ENCODE data around the gene TACR1.
A peak's percentile ranks its signal among the peaks of the same experiment; 100 is the strongest.
"Not testable (repeated sequence)": the region's sequence is repeated elsewhere in the genome, so short reads cannot be mapped to it uniquely, and the experiment has no call there.

Gene TACR1

GRCh38 chr2:75088791-75089190 lies 110.5 kb downstream of the TACR1 start:
- no peak for DNase-seq (ENCODE audit: low spot score)

- DNase-seq (ENCODE audit: low spot score), result no peak
Observed at GRCh38 chr2:75087736-75088135, 111.6 kb downstream of the TACR1 start.

- DNase-seq (ENCODE audit: low spot score), result no peak
Observed at GRCh38 chr2:75079575-75079974, 119.7 kb downstream of the TACR1 start.

- no peak for DNase-seq (ENCODE audit: low spot score)
Observed at GRCh38 chr2:75077909-75078308, 121.4 kb downstream of the TACR1 start.

DNA sequence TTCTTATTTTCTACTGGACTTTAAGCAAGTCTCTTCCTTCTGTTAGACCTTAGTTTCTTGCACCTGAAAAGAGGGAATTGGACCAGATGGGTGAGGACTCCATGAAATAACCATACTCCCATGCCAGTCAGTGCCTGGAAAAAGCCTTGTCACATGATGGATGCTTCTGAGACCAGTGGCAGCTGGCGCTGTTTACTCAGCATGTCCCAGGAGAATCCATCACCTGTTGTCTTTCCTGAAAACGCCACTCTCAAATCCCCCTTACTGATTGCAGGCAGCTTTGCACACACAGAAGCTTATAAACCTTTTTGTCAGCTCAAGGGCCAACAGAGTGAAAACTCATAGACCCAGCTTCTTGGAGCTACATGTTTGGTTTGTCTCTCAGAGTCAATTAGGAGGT lies 123.2 kb downstream of the TACR1 start:
- no peak for DNase-seq (ENCODE audit: low spot score)

DNA sequence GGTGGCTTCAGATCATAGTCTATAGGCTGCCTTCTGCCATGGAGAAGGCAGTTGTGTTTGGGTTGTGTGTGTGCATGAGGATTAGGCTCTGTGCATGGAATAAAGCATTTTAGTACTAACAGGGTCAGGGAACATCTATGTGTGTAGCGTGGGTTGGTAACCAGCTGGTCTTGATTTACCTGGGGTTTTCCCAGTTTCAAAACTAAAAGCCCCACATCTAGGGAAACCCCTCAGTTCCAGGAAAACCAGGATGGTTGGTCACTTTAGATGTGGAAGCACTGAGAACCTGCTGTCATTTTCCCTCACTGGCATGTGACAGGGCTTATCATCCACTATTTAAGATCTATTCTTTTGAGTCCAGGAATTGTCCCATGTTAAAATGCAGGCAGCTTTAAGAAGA lies 124.6 kb downstream of the TACR1 start:
- DNase-seq (ENCODE audit: low spot score), result no peak

DNA sequence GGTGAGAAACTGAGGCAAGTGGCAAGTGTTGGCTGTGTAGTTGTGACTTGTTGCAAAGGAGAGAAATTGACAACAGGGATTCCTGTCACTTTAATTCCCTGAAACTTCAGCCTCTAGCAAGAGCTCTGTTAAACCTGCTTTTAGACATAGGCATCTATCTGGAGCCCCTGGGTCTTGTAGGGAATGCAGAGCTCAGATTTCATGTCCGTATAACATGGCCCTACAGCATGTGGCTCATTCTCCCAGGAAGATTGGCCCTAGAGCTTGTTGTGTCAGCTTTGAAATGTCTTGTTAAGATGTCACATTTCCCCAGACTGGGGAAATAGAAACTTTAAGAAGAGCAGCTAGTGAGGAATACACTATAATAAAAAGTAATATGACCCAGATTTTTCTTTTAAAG lies 125.1 kb downstream of the TACR1 start:
- DNase-seq (ENCODE audit: low spot score), result no peak

DNA sequence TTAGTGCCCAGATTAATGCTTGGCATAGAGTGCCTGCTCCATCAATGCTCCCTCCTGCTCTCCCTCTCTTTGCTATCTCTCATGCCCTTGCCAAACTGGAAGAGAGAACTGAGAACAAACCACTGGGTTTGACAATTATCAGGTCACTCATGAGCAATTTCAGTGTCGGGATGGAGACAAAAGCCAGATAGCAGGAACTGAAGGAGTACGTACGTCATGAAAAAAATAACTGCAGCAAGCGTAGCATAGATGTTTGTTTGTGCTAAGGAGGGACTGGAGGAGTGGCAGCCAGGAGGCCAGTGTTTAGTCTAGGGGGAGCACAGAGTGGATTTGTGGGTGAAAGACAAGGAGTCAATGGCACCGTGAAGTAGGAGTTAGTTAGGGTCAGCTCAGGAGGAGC lies 127.6 kb downstream of the TACR1 start:
- DNase-seq (ENCODE audit: low spot score), result no peak

- no peak for DNase-seq (ENCODE audit: low spot score)
Observed at GRCh38 chr2:75068546-75068945, 130.8 kb downstream of the TACR1 start.

DNA sequence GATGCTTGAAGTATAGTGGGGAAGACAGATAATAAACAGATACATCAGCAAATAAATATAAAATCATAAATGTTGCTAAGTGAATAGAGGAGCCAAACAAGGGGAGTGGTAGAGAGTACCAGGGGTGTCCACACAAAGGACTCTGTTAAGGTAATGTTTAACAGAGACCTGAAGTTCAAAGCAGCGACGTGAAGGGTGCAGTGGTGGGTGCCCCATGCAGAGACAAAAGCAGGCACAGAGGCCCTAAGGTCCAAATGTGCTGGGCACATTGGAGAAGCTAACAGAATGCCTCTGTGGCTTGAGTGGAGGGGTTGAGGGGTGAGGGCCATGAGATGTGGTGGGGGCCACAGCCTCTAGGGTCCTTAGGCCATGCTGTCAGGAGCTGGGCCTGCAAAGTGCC lies 131.8 kb downstream of the TACR1 start:
- DNase-seq (ENCODE audit: low spot score), result no peak

DNA sequence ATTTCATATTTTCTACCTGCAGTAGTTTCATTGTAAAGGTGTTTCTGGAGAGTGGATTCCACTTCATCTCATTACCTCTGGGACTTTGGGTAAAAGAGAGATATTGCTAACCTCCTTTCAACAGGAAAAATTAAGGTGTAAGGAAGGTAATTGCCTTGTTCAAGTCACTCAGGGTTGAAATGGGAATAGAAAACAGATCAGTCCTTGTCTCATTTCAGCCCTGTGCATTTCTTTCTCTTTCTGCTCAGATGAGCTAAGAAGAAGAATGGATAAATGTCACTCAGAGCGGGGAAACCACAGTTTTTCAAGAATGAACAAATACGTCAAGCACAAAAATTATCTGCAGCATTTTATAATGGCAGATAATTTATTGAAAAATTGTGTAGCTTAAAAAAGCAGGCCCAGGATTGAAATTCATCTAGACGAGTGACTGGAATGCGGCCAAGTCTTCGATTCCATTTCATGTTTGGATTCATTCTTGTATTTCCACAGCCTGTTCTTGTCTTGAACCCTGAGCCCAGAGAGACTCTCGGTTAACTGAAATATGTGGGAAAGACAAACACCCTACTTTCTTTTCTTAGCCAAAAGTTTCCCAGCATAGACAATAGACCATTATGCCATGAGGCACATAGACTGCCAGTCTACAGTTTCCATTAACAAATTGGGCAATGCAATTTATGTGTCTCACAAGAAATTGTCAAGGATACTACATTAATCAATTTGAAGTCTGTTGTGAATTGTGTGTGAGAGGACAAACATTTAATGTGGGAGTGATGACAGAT lies 133.0 kb downstream of the TACR1 start:
- DNase-seq (ENCODE audit: low spot score), result no peak

- DNase-seq (ENCODE audit: low spot score), result no peak
Observed at GRCh38 chr2:75065402-75066008, 133.8 kb downstream of the TACR1 start.

DNA sequence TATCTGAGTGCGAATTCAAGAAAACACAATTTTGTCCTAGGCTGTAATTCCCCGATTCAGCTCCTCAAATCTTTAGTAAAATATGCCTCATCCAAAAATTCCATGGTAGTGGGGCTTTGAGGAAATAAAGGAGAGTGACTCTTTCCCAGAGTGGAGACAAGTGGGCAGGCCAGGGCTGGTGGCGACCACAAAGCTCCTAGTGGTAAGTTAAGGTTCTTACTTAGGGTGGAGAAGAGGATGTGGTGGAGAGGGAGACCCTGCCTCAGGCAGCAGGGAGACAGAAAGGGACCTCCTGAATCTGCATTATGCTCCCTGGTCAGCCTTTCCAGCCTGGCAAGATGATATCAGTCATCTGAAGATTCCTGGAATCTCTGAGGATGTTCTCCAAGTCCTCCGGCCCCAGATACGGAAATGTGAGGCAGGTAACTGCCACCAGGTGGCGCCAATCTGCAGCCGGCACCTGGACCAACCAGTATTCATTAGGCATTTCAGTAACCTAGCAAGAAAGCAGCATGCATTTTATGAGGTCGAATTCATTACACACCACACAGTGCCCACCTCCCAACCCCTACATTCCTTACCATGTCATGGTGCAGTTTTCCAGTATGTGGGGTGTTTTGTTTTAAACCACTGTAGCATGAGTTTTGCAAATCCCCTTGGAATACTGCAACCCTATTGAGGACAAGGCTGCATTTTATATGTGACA lies 134.5 kb downstream of the TACR1 start:
- DNase-seq (ENCODE audit: low spot score), result peak; percentile 40

GRCh38 chr2:75063906-75064305 lies 135.4 kb downstream of the TACR1 start:
- DNase-seq (ENCODE audit: low spot score), result no peak

GRCh38 chr2:75058427-75058826 lies 140.9 kb downstream of the TACR1 start:
- no peak for DNase-seq (ENCODE audit: low spot score)

GRCh38 chr2:75057150-75057549 lies 142.2 kb downstream of the TACR1 start:
- DNase-seq (ENCODE audit: low spot score), result not testable (repeated sequence)

DNA sequence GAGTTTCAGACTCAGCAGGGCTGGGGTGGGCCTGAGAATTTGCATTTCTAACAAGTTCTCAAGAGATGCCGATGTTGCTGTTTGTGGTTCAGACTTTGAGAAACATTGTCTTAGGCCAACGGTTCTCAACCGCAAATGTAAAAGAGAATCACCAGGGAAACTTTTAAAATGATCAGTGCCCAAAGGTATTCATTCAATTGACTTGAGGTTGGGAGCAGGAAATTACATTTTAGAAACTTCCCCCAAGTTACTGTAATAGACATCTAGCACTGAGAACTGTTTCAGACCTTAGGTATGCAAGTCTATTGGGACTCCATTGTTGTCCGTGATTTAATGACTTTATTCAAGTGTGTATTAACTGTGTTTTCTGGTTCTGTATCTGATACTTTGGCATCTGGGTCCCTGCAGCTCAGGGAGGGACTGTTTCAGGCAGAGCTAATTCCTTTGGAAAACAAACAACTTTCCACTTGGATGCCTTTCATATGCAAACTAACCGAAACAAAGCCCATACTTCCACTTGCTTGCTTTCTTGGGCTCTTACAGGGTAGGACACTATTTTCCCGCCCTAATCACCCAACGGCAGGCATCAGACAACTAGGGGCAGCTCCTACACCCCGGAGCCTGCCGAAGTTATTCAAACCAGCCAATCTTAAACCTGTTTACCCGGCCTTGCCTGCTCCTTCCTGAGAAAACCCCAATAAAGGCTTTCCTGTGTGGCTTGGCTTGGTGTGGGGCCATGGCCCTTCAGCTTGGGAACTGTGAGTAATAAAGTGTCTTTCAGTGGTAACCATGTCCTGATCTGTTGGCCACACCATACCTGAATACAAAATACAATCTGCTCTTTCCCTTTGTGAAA lies 143.3 kb downstream of the TACR1 start:
- no peak for DNase-seq (ENCODE audit: low spot score)

GRCh38 chr2:75055142-75055819 lies 144.0 kb downstream of the TACR1 start:
- no peak for DNase-seq (ENCODE audit: low spot score)

DNA sequence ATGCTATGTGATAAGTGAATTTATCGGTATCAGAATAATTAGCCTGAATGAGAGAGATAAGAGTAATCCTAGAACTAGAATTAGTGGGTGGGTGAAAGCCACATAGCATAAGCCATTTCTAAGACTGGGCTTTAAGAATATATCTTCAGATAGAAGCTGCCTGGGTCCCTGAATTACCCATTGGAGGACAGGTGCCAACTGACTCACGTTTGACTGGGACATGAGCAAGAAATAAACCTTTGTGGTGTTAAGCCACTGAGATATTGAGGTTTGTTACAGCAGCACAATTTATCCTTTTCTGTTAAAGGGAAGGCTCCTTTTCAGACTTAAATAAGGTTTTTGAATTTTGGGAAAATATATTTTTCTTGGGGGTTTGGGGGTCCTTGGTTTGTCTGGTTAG lies 145.0 kb downstream of the TACR1 start:
- no peak for DNase-seq (ENCODE audit: low spot score)

GRCh38 chr2:75053484-75054112 lies 145.7 kb downstream of the TACR1 start:
- DNase-seq (ENCODE audit: low spot score), result no peak

- DNase-seq (ENCODE audit: low spot score), result no peak
Observed at GRCh38 chr2:75047992-75048625, 151.2 kb downstream of the TACR1 start.

All from CD4-positive, alpha-beta T cell treated with Interleukin-2 at 100 ng/mL for 4 hours (primary cell).